ENCODE data around the gene CREB3.

CREB3 gene

DNA sequence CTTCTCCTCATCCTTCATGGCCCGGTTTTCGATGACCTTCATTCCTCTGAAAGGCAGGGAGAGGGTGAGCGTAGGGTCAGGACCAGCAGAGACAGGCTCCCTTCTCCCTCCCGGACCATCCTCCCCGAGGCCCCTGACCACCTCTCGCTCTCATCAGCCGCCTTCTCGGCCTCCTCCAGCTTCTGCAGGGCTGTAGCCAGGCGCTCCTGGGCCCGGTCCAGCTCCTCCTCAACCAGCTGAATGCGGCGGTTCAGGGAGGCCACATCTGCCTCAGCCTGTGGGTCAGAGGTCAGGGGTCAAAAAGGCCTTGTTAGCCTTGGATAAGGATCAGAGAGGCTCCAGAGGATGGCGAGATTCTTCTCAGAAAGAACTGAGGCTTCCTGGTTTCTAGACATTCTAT is 47.0 kb upstream of the CREB3 start:
- Histone ChIP-seq H3K36me3 (ENCODE audit: insufficient read depth, low read length) (peaks cover 48% of the 10 kb centered on the region), H3K9ac (ENCODE audit: low read depth, low read length) (no peak overlapping the region)

DNA sequence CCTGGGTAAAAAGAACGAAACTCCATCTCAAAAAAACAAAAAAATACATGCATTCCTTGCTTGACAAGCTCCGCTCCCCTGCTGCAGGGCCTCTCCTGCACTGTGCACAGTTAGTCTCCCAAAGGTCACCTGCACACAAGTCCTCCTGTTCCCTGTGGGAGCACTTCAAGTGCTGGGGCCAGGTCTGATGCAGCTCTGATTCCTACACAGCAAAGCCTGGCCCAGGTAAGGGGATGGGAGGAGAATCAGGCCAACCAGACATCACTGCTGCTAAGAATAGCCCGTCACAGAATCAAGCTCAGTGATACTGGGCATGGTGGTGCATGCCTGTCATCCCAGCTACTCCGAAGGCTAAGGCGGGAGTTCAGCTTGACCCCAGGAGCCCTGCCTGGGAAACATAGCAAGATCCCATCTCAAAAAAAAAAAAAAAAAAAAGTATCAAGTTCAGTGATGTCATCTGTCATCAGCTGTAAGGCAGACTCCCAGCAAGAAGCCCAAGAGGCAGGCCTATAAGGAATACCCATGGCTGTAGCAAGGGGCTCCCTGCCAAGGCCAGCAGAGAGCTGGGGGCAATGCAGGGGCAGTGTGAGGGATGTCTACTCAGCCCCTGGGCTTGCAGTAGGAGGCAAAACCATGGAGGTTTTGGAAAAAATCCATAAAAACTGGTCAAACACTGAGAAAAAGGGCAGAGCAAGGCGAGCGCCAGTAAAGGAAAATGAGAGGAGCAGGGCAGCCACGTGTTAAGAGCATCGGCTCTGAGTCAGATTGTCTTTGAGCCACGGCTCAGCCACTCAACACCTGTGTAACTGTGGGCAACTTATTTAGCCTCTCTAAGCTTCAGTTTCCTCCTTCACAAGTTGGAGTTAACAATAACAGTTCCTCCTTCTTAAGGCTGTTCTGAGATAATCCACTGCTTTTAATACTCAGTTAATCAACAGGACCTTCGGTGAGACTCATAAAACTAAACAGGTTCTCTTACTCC is 46.0 kb upstream of the CREB3 start:
- no peak overlapping the region for H3K9ac ChIP-seq (ENCODE audit: low read depth, low read length)
- no peak for DNase-seq
- H2AFZ ChIP-seq (ENCODE audit: low read depth, low read length), result no peak overlapping the region
- no peak overlapping the region for H3K4me3 ChIP-seq (ENCODE audit: low read depth in 1 of 2, low read length in 2 of 2)
- H3K9me3 ChIP-seq (ENCODE audit: insufficient read depth, low read length, severe bottlenecking), result no peaks in the 10 kb centered on the region
- H3K4me2 ChIP-seq (ENCODE audit: insufficient read depth, low read length), result no peak overlapping the region
- TF ChIP-seq, protein P1, sequence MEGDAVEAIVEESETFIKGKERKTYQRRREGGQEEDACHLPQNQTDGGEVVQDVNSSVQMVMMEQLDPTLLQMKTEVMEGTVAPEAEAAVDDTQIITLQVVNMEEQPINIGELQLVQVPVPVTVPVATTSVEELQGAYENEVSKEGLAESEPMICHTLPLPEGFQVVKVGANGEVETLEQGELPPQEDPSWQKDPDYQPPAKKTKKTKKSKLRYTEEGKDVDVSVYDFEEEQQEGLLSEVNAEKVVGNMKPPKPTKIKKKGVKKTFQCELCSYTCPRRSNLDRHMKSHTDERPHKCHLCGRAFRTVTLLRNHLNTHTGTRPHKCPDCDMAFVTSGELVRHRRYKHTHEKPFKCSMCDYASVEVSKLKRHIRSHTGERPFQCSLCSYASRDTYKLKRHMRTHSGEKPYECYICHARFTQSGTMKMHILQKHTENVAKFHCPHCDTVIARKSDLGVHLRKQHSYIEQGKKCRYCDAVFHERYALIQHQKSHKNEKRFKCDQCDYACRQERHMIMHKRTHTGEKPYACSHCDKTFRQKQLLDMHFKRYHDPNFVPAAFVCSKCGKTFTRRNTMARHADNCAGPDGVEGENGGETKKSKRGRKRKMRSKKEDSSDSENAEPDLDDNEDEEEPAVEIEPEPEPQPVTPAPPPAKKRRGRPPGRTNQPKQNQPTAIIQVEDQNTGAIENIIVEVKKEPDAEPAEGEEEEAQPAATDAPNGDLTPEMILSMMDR (IDR thresholded peaks at IDR 0.05; ENCODE audit: borderline replicate concordance, extremely low read depth, low read length, poor library complexity, severe bottlenecking), result no peak
- no peak for TF ChIP-seq EZH2 (IDR thresholded peaks at IDR 0.05; ENCODE audit: borderline replicate concordance, low read depth, low read length, severe bottlenecking)
- peaks cover 5% of the 10 kb centered on the region for H3K79me2 ChIP-seq (ENCODE audit: insufficient read depth, low read length)
- no peaks in the 10 kb centered on the region; the same call in 1 of the 2 replicates for H4K20me1 ChIP-seq (ENCODE audit: insufficient read depth, low read length)
- peaks cover 48% of the 10 kb centered on the region for H3K36me3 ChIP-seq (ENCODE audit: insufficient read depth, low read length)
- no peak overlapping the region for H3K27ac ChIP-seq (ENCODE audit: low read length)
- H3K27me3 ChIP-seq (ENCODE audit: insufficient read depth, low read length, poor library complexity), result no peaks in the 10 kb centered on the region
- no peak for ATAC-seq (ENCODE audit: insufficient read depth, low read depth)
- peaks cover 27% of the 10 kb centered on the region for H3K4me1 ChIP-seq (ENCODE audit: insufficient read depth, low read length)

More for the DNA sequence above, 47.0 kb upstream of the CREB3 start:
- peaks cover 5% of the 10 kb centered on the region for H3K79me2 ChIP-seq (ENCODE audit: insufficient read depth, low read length)
- H2AFZ ChIP-seq (ENCODE audit: low read depth, low read length), result no peak overlapping the region
- no peak overlapping the region for H3K27ac ChIP-seq (ENCODE audit: low read length)
- H3K9me3 ChIP-seq (ENCODE audit: insufficient read depth, low read length, severe bottlenecking), result no peaks in the 10 kb centered on the region
- H4K20me1 ChIP-seq (ENCODE audit: insufficient read depth, low read length), result no peaks in the 10 kb centered on the region; the same call in 1 of the 2 replicates
- no peak overlapping the region for H3K4me2 ChIP-seq (ENCODE audit: insufficient read depth, low read length)
- H3K27me3 ChIP-seq (ENCODE audit: insufficient read depth, low read length, poor library complexity), result no peaks in the 10 kb centered on the region
- ATAC-seq (ENCODE audit: insufficient read depth, low read depth), result no peak
- H3K4me3 ChIP-seq (ENCODE audit: low read depth in 1 of 2, low read length in 2 of 2), result no peak overlapping the region
- peaks cover 21% of the 10 kb centered on the region for H3K4me1 ChIP-seq (ENCODE audit: insufficient read depth, low read length)
- TF ChIP-seq, protein P1 (IDR thresholded peaks at IDR 0.05; ENCODE audit: borderline replicate concordance, extremely low read depth, low read length, poor library complexity, severe bottlenecking), result no peak
- no peak for TF ChIP-seq EZH2 (IDR thresholded peaks at IDR 0.05; ENCODE audit: borderline replicate concordance, low read depth, low read length, severe bottlenecking)
- no peak for DNase-seq

DNA sequence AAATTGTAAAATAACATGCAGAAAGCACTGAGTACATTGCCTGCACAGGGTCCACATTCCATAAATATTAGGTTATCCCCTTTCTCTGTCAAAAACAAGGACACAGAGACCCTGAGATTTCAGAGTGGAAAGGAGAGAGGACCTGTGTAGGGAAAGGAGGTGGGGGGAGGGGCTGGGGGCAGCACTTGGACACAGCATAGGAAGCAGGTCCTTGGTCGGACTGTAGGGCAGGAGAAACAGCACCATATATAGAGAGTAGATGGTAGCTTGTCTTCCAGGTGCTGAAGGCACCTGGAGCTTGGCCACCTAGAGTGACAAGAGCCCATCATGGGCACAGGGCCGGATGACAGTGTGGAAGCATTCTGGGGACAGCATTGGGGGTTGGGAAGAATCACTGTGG is 45.2 kb upstream of the CREB3 start:
- Histone ChIP-seq H3K4me2 (ENCODE audit: insufficient read depth, low read length) (no peak overlapping the region), H3K27ac (ENCODE audit: low read length) (no peak overlapping the region), H3K27me3 (ENCODE audit: insufficient read depth, low read length, poor library complexity) (no peaks in the 10 kb centered on the region), H2AFZ (ENCODE audit: low read depth, low read length) (no peak overlapping the region), H3K79me2 (ENCODE audit: insufficient read depth, low read length) (peaks cover 5% of the 10 kb centered on the region), H4K20me1 (ENCODE audit: insufficient read depth, low read length) (no peaks in the 10 kb centered on the region), H3K9me3 (ENCODE audit: insufficient read depth, low read length, severe bottlenecking) (no peaks in the 10 kb centered on the region), H3K36me3 (ENCODE audit: insufficient read depth, low read length) (peaks cover 48% of the 10 kb centered on the region), H3K4me1 (ENCODE audit: insufficient read depth, low read length) (peaks cover 30% of the 10 kb centered on the region), H3K4me3 (ENCODE audit: low read depth in 1 of 2, low read length in 2 of 2) (no peak overlapping the region), H3K9ac (ENCODE audit: low read depth, low read length) (no peak overlapping the region)
- DNase-seq (no peak), ATAC-seq (ENCODE audit: insufficient read depth, low read depth) (no peak)
- TF ChIP-seq, protein P1 (IDR thresholded peaks at IDR 0.05; ENCODE audit: borderline replicate concordance, extremely low read depth, low read length, poor library complexity, severe bottlenecking), result no peak
- TF ChIP-seq EZH2 (IDR thresholded peaks at IDR 0.05; ENCODE audit: borderline replicate concordance, low read depth, low read length, severe bottlenecking), result no peak

Measured in DND-41 (cell line).